ENCODE data around the gene C15orf40.
"Not testable (repeated sequence)": the region's sequence is repeated elsewhere in the genome, so short reads cannot be mapped to it uniquely, and the experiment has no call there.

C15orf40 gene

GRCh38 chr15:82944821-82945220 lies 66.6 kb downstream of the C15orf40 start:
- no peak for TF ChIP-seq CTCF (conservative IDR thresholded peaks at IDR 0.05; ENCODE audit: low read length)
- DNase-seq (ENCODE audit: low read depth) = peak; percentile 80

GRCh38 chr15:82944056-82944455 lies 67.4 kb downstream of the C15orf40 start:
- no peak for DNase-seq (ENCODE audit: low read depth)
- H3K4me3 ChIP-seq (ENCODE audit: low read length) = no peak overlapping the region
- TF ChIP-seq CTCF (conservative IDR thresholded peaks at IDR 0.05; ENCODE audit: low read length) = no peak

More at GRCh38 chr15:82944821-82945220, 66.6 kb downstream of the C15orf40 start:
- no peak overlapping the region for H3K4me3 ChIP-seq (ENCODE audit: low read length)

- peak; percentile 6 for DNase-seq (ENCODE audit: low read depth)
- TF ChIP-seq CTCF (conservative IDR thresholded peaks at IDR 0.05; ENCODE audit: low read length) = no peak
- H3K4me3 ChIP-seq (ENCODE audit: low read length) = no peak overlapping the region
These were observed 68.3 kb downstream of the C15orf40 start for GRCh38 chr15:82943176-82943575.

GRCh38 chr15:82942691-82943090 lies 68.7 kb downstream of the C15orf40 start:
- no peak overlapping the region for H3K4me3 ChIP-seq (ENCODE audit: low read length)
- TF ChIP-seq CTCF (conservative IDR thresholded peaks at IDR 0.05; ENCODE audit: low read length) = no peak
- peak; percentile 67 for DNase-seq (ENCODE audit: low read depth)

GRCh38 chr15:82939678-82940077 lies 71.8 kb downstream of the C15orf40 start:
- not testable (repeated sequence) for DNase-seq (ENCODE audit: low read depth); H3K4me3 ChIP-seq (ENCODE audit: low read length)
